HG03469 (cell line): ENCODE measurements around the gene HTR5A.
"Not testable (repeated sequence)": the region's sequence is repeated elsewhere in the genome, so short reads cannot be mapped to it uniquely, and the experiment has no call there.

Experiments
- ATAC-seq: cut with Tn5 transposase; IDR thresholded peaks from one replicate; pipeline ENCODE4 v1.9.1; 2021; ENCODE audit warnings: mild to moderate bottlenecking, moderate library complexity, moderate number of reproducible peaks; ENCODE audit not compliant: unreplicated experiment

Gene HTR5A

GRCh38 chr7:155069992-155070751, at the start of gene HTR5A:
HTR5A (plus strand) TSS chr7:155070324; CDS start chr7:155070900, 576 bp downstream.
- ATAC-seq = peak; percentile 94

- no peak for ATAC-seq
These were observed 49.1 kb upstream of the HTR5A start for GRCh38 chr7:155020996-155021395.

GRCh38 chr7:155021699-155022145, 48.4 kb upstream of the HTR5A start:
- ATAC-seq = no peak

GRCh38 chr7:155027879-155028278, 42.2 kb upstream of the HTR5A start:
- ATAC-seq = no peak

GRCh38 chr7:155032978-155033377, 37.1 kb upstream of the HTR5A start:
- ATAC-seq = no peak

- ATAC-seq = not testable (repeated sequence)
These were observed 35.6 kb upstream of the HTR5A start for GRCh38 chr7:155034495-155034894.

- ATAC-seq = no peak
These were observed 31.8 kb upstream of the HTR5A start for GRCh38 chr7:155038335-155038734.

GRCh38 chr7:155043756-155044155, 26.4 kb upstream of the HTR5A start:
- no peak for ATAC-seq

GRCh38 chr7:155048006-155048405, 22.1 kb upstream of the HTR5A start:
- no peak for ATAC-seq

GRCh38 chr7:155051355-155051754, 18.8 kb upstream of the HTR5A start:
- no peak for ATAC-seq

GRCh38 chr7:155053002-155053401, 17.1 kb upstream of the HTR5A start:
- no peak for ATAC-seq

- ATAC-seq = no peak
These were observed 15.4 kb upstream of the HTR5A start for GRCh38 chr7:155054761-155055160.

- ATAC-seq = no peak
These were observed 13.0 kb upstream of the HTR5A start for GRCh38 chr7:155057076-155057475.

GRCh38 chr7:155058896-155059295, 11.2 kb upstream of the HTR5A start:
- ATAC-seq = no peak

- ATAC-seq = no peak
These were observed 10.4 kb upstream of the HTR5A start for GRCh38 chr7:155059703-155060102.

GRCh38 chr7:155062411-155062810, 7.7 kb upstream of the HTR5A start:
- ATAC-seq = no peak

- no peak for ATAC-seq
These were observed 5.9 kb upstream of the HTR5A start for GRCh38 chr7:155064186-155064585.

- no peak for ATAC-seq
These were observed 3.6 kb upstream of the HTR5A start for GRCh38 chr7:155066417-155066950.

- no peak for ATAC-seq
These were observed 1.1 kb downstream of the HTR5A start for GRCh38 chr7:155071121-155071651.

- ATAC-seq = no peak
These were observed 1.9 kb downstream of the HTR5A start for GRCh38 chr7:155071916-155072571.

GRCh38 chr7:155073922-155074321, 3.8 kb downstream of the HTR5A start:
- ATAC-seq = no peak

- no peak for ATAC-seq
These were observed 13.9 kb downstream of the HTR5A start for GRCh38 chr7:155084021-155084420.
